Right cardiac atrium (tissue), 5 donors: ENCODE measurements around the gene UHRF1. TPM values are rescaled to one million over a fixed set of nuclear protein-coding genes. Genes with fewer than 3 reads are reported as not detected.
"Not testable (repeated sequence)": the region's sequence is repeated elsewhere in the genome, so short reads cannot be mapped to it uniquely, and the experiment has no call there.

ENCODE experiments used
- ATAC-seq, 2 donors: fragments of 200-7000 bp; cut with Tn5 transposase; one replicate each; pipeline versions ENCODE4 v1.8.0 to v1.9.1; 2020; ENCODE audit warnings: moderate library complexity in 2 of 2, mild to moderate bottlenecking in 1 of 2
- DNase-seq, 3 donors: peaks; one replicate each; pipeline ENCODE4 v3.0.0-alpha.2; 2020
- H3K27ac ChIP-seq: one replicate; pipeline ENCODE4 v1.5.1; 2013; ENCODE audit warnings: mild to moderate bottlenecking, low read length, control low read depth, moderate library complexity
- H3K27me3 ChIP-seq: one replicate; pipeline ENCODE4 v1.6.1; 2013; ENCODE audit not compliant: control insufficient read depth, insufficient read depth
- H3K4me1 ChIP-seq: one replicate; pipeline ENCODE4 v1.6.1; 2013; ENCODE audit warnings: low read length; ENCODE audit not compliant: control insufficient read depth, insufficient read depth
- H3K4me3 ChIP-seq: one replicate; pipeline ENCODE4 v1.5.1; 2013; ENCODE audit warnings: low read length, control low read depth
- H3K9me3 ChIP-seq: one replicate; pipeline ENCODE4 v1.6.1; 2013; ENCODE audit warnings: low read length; ENCODE audit not compliant: control insufficient read depth
- WGBS: extraction: QIAGEN DNeasy Blood & Tissue Kit; methylation state at CpG from one replicate; pipeline ENCODE4 v1.1.7; 2013; 5-methylcytosine and 5-hydroxymethylcytosine counted together
- intact Hi-C, 4 donors: fragments of 100-400 bp; cut with DNase I; formaldehyde crosslinking; loops; one replicate each; pipeline versions ENCODE4 v1.11.0 to v1.14.0; 2022 to 2023
- polyA plus RNA-seq: library from polyadenylated mRNA; stranded (reverse); fragments of 200-250 nt; gene quantifications from one replicate; pipeline ENCODE4 v1.2.3, GENCODE V29; 2013
- total RNA-seq, 4 donors: library from RNA; stranded (reverse); fragmentation: NEBNext Ultra II Directional; extraction: Animal tissue kit (Norgen Biotek cat#: 25700); gene quantifications; one replicate each; pipeline ENCODE4 v1.2.1, GENCODE V29; 2021
- donor health status: healthy with polysubstance abuse.
- donor health status: DM: no; HTN: yes; CAD: no.
- donor health status: DM: no; HTN: no; CAD: no.
- donor health status: DM: no; HTN: yes; CAD: no; lungs with severe emphysema.
- donor health status: DM: yes; HTN: yes; CAD: no.

UHRF1 gene
- total and polyA plus RNA-seq, 5 donors = 0.18 to 2.3 (median 0.91) TPM

DNA sequence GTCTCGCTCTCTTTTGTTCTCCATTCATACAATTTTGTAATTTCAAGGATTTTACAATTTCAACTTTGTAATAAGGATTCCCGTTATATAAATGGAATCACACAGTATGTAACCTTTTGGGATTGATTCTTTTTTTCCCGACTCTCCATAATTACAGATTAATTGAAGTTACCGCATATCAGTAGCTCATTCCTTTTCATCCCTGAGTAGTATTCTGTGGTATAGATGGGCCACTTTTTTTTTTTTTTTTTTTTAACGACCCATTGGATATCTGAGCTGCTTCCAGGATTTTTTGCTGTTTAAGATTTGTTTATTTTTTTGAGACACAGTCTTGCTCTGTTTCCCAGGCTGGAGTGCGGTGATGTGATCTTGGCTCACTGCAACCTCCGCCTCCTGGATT lies 27.8 kb downstream of the UHRF1 start:
- no peaks in the 10 kb centered on the region for H3K27me3 ChIP-seq
- WGBS = 94% methylated on average over 7 of the region's 7 CpGs
- intact Hi-C loops = no loop called here

DNA sequence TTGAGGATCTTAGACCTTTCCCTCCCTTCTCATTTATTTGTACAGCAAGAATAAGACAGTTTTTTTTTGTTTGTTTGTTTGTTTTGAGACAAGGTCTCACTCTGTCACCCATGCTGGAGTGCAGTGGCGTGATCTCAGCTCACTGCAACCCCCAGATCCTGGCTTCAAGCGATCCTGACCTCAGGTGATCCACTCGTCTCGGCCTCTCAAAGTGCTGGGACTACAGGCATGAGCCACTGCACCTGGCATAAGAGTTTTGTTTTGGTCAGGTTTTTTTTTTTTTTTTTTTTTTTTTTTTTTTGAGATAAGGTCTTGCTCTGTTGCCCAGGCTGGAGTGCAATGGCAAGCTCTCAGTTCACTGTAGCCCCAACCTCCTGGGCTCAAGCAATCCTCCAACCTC lies 29.2 kb downstream of the UHRF1 start:
- DNase-seq, H3K4me3 ChIP-seq, H3K4me1 ChIP-seq, H3K9me3 ChIP-seq, H3K27ac ChIP-seq, ATAC-seq, intact Hi-C loops, H3K27me3 ChIP-seq: not testable (repeated sequence)
- WGBS = 94% methylated on average over 4 of the region's 4 CpGs

More for the DNA sequence above, 27.8 kb downstream of the UHRF1 start:
- Histone ChIP-seq H3K27ac (no peak overlapping the region), H3K9me3 (no peaks in the 10 kb centered on the region), H3K4me3 (no peak overlapping the region), H3K4me1 (no peaks in the 10 kb centered on the region)
- ATAC-seq (no peak), DNase-seq (no peak)

DNA sequence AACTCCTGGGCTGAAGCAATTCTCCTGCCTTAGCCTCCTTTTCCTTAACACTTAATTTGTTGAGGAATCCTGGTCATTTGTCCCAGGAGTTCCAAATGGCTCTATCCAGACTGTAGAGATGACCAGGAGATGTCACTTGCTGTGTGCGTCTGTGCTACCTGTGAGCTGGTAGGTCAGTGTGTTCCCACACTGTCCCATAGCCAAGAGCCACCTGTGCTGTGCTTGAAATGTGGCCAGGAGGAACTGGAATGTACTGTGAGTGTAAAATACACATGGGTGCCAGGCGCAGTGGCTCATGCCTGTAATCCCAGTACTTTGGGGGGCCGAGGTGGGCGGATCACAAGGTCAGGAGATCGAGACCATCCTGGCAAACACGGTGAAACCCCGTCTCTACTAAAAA lies 30.2 kb downstream of the UHRF1 start:
- H3K27me3 ChIP-seq = no peaks in the 10 kb centered on the region
- H3K27ac ChIP-seq = no peak overlapping the region
- WGBS = 96% methylated on average over 7 of the region's 7 CpGs
- ATAC-seq = no peak
- no peaks in the 10 kb centered on the region for H3K9me3 ChIP-seq
- H3K4me1 ChIP-seq = no peaks in the 10 kb centered on the region
- DNase-seq = no peak
- H3K4me3 ChIP-seq = no peak overlapping the region
- intact Hi-C loops = no loop called here

- H3K27ac ChIP-seq, H3K27me3 ChIP-seq, H3K9me3 ChIP-seq, H3K4me3 ChIP-seq, DNase-seq, H3K4me1 ChIP-seq, intact Hi-C loops: not testable (repeated sequence)
- ATAC-seq = peak in 1 of 2 donors; percentile 23
- 97% methylated on average over 35 of the region's 35 CpGs for WGBS
These were observed 32.4 kb downstream of the UHRF1 start for GRCh38 chr19:4941638-4942169.

DNA sequence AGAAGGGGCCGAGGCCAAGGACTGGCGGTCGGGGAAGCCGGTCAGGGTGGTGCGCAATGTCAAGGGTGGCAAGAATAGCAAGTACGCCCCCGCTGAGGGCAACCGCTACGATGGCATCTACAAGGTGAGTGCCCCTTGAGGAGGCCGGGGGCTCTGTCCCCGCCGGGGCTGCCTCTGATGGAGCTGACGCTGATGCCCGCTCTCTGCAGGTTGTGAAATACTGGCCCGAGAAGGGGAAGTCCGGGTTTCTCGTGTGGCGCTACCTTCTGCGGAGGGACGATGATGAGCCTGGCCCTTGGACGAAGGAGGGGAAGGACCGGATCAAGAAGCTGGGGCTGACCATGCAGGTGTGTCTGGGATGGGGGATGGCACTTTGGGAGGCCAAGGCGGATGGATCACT lies 41.3 kb downstream of the UHRF1 start:
- H3K9me3 ChIP-seq, H3K4me1 ChIP-seq, intact Hi-C loops, H3K4me3 ChIP-seq, H3K27me3 ChIP-seq, H3K27ac ChIP-seq, ATAC-seq: not testable (repeated sequence)
- DNase-seq = peak in 1 of 3 donors; percentile 3
- WGBS = 89% methylated on average over 23 of the region's 23 CpGs

DNA sequence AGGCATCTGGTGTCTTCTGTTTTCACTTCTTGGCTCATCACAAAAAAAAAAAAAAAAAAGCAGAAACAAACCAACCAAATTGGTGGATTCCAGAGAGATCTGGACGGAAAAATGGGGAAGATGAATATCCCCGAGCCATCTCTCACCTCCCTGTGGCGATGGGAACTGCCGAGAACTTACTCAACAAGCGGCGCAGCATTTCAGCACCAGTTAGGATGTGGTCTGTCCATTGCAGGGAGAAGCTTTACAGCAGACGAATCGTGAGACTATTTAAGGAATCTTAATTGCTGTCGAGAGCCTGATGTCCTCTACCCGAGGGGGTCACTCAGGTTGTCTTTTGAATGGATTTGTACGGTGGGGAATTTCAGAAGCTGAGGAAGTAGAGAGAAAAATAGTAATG lies 42.4 kb downstream of the UHRF1 start:
- H3K4me1 ChIP-seq = no peaks in the 10 kb centered on the region
- H3K9me3 ChIP-seq = no peaks in the 10 kb centered on the region
- DNase-seq = peak in 1 of 3 donors; percentile 17
- intact Hi-C loops = no loop called here
- WGBS = 62% methylated on average over 11 of the region's 11 CpGs
- H3K4me3 ChIP-seq = no peak overlapping the region
- no peak overlapping the region for H3K27ac ChIP-seq
- ATAC-seq = peak; percentile 20 to 40
- no peaks in the 10 kb centered on the region for H3K27me3 ChIP-seq

GRCh38 chr19:4952945-4953344 lies 43.6 kb downstream of the UHRF1 start:
- Histone ChIP-seq H3K4me1 (no peaks in the 10 kb centered on the region), H3K9me3 (no peaks in the 10 kb centered on the region), H3K27ac (no peak overlapping the region), H3K4me3 (no peak overlapping the region), H3K27me3 (no peaks in the 10 kb centered on the region)
- ATAC-seq (no peak), DNase-seq (peak in 1 of 3 donors; percentile 19)
- WGBS = 95% methylated on average over 18 of the region's 18 CpGs
- intact Hi-C loops = no loop called here

DNA sequence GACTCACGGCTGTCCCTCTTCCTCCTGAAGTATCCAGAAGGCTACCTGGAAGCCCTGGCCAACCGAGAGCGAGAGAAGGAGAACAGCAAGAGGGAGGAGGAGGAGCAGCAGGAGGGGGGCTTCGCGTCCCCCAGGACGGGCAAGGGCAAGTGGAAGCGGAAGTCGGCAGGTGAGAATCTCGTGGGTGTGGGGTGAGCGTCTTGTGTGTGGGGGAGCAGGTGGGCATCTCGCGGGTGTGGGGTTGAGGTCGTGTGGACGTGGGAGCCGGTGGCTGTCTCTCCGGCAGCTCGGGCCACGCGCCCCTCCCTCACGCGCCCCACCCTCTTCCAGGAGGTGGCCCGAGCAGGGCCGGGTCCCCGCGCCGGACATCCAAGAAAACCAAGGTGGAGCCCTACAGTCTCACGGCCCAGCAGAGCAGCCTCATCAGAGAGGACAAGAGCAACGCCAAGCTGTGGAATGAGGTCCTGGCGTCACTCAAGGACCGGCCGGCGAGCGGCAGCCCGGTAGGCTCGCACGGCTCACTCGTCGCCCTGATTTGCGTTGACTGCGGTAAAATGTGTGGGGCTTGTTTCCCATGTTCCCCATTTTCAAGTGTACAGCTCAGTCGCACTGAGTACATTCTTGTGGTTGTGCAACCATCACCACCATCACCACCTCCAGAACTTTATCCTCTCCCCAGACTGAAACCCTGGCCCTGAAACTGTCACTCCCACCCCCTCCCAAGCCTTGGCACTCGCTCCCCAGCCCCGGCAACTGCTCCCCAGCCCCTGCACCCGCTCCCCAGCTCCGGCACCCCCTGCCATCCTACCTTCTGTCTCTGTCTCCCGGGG lies 45.2 kb downstream of the UHRF1 start:
- peak in 1 of 3 donors; percentile 2 for DNase-seq
- H3K9me3 ChIP-seq, ATAC-seq, intact Hi-C loops, H3K27me3 ChIP-seq, H3K4me1 ChIP-seq, H3K27ac ChIP-seq, H3K4me3 ChIP-seq: not testable (repeated sequence)
- 93% methylated on average over 45 of the region's 46 CpGs for WGBS

DNA sequence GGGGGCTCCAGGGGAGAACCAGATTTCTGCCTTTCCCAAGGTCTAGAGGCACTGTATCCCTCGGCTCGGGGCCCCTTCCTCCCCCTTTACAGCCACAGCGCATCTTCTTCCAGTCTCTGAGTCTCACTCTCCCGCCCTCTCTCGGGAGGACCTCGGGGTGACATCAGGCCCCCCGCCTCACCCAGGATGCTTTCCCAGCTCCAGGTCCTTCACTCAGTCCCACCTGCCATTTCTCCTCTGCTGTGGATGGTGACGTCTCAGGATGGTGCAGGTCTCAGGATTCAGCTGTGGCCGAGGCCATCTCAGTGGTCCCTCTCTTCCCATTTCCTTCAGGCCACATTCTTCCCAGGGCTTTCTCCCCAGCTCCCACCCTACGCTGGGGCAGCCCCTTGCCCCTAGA lies 46.0 kb downstream of the UHRF1 start:
- DNase-seq = peak in 1 of 3 donors; percentile 14
- Histone ChIP-seq H3K4me3 (no peak overlapping the region), H3K27me3 (no peaks in the 10 kb centered on the region), H3K4me1 (no peaks in the 10 kb centered on the region), H3K27ac (no peak overlapping the region), H3K9me3 (no peaks in the 10 kb centered on the region)
- intact Hi-C loops = no loop called here
- 94% methylated on average over 10 of the region's 10 CpGs for WGBS
- no peak for ATAC-seq

DNA sequence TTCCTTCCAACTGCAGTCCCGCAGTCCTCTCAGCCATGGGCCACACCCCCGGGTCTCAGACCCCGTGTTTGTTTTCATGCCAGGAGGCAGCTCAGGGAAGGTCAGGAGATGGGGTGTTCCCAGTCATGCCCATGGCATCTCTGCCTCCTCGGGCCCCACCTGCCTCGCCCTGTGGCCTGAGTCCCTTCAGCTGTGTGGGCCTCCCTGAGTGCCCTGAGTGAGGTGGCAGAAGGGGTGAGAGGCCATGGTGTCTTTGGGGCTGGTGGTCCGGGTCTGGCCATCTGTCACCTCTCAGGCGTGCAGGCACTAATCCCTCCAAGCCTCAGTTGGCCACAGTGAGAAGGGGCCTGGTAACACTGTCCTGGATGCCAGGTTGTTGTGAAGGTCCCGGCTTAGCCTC lies 48.7 kb downstream of the UHRF1 start:
- ATAC-seq (no peak), DNase-seq (peak in 2 of 3 donors; percentile 19 to 24)
- no peaks in the 10 kb centered on the region for H3K27me3 ChIP-seq
- no peaks in the 10 kb centered on the region for H3K4me1 ChIP-seq
- H3K4me3 ChIP-seq = no peak overlapping the region
- WGBS = 96% methylated on average over 8 of the region's 8 CpGs
- no peak overlapping the region for H3K27ac ChIP-seq
- H3K9me3 ChIP-seq = no peaks in the 10 kb centered on the region
- intact Hi-C loops = no loop called here

DNA sequence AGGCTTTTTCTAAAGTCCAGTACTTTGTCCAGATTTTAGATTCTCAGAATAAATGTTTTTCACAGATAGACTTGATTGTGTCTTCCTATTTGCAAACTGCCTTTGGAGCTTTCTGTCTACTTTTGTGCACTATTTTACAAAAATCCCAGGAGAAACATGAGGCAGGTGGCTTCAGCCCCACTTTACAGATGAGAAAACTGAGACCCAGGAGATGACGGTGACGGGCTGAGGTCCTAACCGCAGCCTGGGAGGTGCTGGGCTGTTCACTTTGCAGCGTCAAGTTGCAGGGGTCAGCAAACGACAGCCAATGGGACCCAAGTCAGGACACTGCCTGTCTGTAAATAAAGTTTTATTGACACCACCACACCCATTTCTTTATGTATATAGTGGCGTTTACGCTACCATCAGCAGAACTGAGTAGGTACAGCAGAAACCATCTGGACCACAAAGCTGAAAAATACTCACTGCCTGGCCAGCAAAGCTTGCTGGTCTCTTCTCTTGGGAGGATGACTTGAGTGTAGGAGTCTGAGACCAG lies 52.9 kb downstream of the UHRF1 start:
- Histone ChIP-seq H3K27ac (no peak overlapping the region), H3K9me3 (no peaks in the 10 kb centered on the region), H3K4me1 (no peaks in the 10 kb centered on the region), H3K27me3 (no peaks in the 10 kb centered on the region), H3K4me3 (no peak overlapping the region)
- intact Hi-C loops = no loop called here
- ATAC-seq (no peak), DNase-seq (peak in 1 of 3 donors; percentile 10)
- 96% methylated on average over 7 of the region's 7 CpGs for WGBS
